Kidney capillary endothelial cell (primary cell): Measurements from ENCODE around the gene RNF111.

Experiments used
- DNase-seq: peaks from one replicate; pipeline ENCODE4 v3.0.0-alpha.2; 2018; ENCODE audit warnings: low spot score

Gene RNF111

GRCh38 chr15:58987491-58988005 lies at the start of gene RNF111:
TSS of gene RNF111 (plus strand) at chr15:58987663. CDS start at chr15:59030823, 43,160 bp downstream.
- DNase-seq, result peak; percentile 93

GRCh38 chr15:58947179-58947578 lies 40.3 kb upstream of the RNF111 start:
- DNase-seq, result peak; percentile 29

DNA sequence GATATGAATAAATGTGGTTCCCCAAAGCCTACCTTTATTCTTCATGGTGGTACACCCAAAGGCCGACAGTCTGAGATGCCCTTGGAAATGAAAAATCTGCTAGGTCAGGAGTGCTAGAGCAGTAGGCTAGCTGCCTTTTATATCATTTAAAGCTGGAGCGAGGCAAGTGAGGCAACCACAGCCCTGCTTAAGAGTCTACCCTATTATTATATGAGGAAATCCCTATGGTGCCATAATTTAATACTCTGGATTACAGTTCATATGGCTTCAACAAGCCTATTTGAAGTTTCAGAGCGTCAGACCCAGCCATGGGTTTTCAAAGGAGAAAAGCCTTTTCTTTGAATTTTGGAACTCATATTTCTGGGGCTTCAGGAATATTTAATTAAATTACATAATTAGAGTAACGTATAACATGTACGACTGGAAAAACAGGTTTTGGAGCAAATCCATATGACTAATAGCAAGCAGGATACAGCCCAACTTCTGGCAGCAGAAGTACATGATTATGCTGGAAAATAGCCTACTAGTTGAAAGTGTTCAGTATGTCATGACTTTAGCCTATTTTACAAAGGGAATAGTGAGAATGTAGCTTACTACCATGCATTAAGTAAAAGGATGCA lies 36.0 kb upstream of the RNF111 start:
- DNase-seq, result peak; percentile 16

DNA sequence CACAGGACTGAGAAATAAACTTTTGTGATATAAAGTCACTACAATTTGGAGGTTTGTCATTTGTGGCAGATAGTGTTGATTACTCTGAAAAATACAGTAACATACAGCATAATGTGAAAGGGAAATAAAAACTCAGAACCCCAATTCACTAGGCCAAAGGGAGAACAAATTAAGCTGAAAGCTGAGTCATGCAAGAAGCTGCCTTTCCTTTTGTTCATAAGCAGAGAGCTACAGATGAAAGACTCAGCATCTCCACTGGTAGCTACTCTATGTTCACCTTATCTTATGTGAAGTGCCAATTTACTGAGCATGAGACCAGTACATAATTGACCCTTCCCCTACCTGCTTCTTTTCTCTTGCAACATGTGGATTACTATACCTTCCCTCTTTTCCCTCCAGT lies 34.7 kb upstream of the RNF111 start:
- no peak for DNase-seq

DNA sequence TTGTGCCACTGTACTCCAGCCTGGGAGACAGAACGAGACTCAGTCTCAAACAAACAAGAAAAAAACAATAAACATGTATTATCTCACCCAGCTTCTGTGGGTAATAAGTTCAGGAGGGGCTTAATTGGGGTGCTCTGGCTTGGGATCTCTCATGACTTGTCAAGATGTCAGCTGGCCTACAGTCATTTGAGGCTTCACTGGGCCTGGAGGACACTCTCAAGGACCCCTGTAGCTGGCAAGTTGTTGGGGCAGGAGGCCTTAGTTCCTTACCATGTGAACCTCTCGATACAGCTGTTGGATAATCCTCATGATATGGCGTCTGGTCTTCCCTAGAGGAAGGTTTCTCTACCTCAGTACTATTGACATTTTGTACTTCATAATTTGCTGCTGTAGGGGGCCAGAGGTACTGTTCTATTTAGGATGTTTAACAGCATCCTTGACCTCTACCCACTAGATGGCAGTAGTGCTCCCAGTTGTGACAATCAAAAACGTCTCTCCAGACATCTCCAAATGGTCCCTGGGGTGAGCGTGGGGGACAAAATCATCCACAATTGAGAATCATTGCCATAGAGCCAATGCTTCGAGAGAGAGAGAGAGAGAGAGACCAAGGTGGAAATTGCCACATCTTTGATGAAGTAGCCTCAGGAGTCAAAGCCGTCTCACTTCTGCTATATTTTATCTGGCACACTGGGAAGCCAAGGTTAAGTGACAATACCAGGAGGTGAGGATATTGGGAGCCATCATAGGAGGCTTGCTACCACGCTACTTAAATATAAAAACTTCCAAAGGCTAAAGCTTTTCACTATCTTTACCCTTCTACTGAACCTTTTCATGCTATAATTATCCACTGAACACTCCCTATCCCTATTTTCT lies 30.1 kb upstream of the RNF111 start:
- peak; percentile 57 for DNase-seq

GRCh38 chr15:58958811-58959210 lies 28.7 kb upstream of the RNF111 start:
- no peak for DNase-seq

DNA sequence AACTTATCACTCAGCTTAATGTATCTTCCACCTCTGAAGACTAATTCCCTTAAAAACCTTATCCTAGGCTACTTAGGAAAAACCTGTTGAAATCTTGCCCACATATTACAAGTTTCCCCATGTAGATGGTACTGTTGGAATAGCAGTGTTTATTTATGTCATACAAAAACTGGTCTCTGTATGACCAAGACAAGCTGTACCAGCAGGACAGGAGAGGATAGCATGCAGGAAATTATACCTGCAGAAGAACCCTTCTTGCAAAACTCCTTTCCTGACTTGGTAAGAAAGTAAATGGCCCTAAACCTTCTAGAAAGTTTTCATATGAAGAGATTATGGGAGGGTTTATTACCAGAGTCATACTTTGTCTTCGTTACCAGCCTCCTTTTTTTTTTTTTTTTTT lies 25.3 kb upstream of the RNF111 start:
- DNase-seq, result no peak

DNA sequence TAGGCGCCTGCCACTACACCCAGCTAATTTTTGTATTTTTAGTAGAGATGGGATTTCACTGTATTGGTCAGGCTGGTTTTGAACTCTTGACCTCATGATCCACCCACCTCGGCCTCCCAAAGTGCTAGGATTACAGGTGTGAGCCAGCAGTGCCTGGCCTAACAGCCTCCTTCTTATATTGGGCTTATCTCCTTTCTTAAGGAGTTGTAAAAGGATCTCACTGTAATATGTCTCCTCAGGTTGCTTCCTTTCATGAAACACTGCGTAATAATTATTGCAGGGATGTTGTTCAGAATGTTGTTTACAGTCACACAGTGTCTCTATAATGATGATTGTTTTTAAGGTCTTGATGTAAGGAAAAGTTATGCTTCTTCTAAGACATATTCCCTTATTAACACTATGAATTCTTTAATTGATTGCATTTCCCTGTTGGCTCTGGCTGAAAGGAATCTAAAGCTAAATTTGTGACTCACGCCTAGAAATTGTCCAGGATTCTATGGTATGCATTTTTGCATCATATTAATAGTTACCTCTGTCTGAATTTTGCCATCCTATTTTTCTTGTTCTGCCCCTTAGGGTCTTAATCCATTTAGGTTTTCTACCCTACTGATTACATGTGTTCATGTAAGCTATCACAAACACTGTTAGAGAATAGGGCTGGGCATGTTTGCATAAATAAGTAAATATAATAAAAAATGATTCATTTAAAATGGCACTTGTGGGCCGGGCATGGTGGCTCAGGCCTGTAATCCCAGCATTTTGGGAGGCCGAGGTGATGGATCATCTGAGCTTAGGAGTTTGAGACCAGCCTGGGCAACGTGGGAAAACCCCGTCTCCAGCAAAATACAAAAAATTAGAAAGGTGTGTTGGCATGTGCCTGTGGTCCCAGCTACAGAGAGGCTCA lies 24.5 kb upstream of the RNF111 start:
- no peak for DNase-seq

GRCh38 chr15:58966698-58967097 lies 20.8 kb upstream of the RNF111 start:
- no peak for DNase-seq

GRCh38 chr15:58967479-58967878 lies 20.0 kb upstream of the RNF111 start:
- DNase-seq, result no peak

DNA sequence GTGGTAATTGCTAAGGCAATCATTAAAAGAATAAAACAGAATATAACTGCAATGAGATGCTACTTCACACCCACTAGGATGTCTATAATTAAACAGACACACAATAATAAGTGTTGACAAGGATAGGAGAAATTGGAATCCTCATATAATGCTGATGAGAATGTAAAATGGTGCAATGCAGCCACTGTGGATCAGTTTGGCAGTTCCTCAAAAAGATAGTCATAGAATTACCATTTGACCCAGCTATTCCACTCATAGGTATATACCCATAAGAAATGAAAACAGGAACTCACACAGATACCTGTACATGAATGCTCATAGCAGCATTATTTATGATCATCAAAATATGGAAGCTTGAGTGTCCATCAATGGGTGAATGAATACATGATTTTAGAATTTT lies 9.6 kb upstream of the RNF111 start:
- no peak for DNase-seq

- peak; percentile 49 for DNase-seq
These were observed 7.0 kb upstream of the RNF111 start for GRCh38 chr15:58980351-58980939.

DNA sequence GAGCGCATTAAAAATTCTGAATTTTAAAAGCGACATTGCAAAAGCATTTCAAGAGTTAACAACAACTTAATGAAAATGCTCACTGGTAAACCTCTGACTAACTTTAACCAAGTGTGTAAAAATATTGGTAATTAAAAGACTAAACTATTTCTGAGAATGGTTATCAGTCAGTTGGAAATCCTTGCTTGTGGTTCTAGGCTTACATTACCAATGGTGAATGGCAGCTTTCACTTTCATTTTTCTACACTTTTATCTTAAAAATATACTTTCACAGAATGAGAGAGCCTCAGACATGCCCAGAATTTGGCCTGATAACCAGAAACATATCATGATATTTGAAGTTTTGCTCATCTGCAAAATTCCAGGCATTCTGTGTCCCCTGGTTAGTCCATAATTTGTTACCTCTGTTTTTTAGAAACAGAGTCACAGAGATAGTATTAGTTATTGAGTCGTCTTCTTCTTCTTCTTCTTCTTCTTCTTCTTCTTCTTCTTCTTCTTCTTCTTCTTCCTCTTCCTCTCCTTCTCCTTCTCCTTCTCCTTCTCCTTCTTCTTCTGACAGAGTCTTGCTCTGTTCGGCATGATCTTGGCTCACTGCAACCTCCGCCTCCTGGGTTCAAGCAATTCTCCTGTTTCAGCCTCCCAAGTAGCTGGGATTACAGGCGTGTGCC lies 5.5 kb upstream of the RNF111 start:
- no peak for DNase-seq

- no peak for DNase-seq
These were observed 4.2 kb upstream of the RNF111 start for GRCh38 chr15:58983261-58983660.

DNA sequence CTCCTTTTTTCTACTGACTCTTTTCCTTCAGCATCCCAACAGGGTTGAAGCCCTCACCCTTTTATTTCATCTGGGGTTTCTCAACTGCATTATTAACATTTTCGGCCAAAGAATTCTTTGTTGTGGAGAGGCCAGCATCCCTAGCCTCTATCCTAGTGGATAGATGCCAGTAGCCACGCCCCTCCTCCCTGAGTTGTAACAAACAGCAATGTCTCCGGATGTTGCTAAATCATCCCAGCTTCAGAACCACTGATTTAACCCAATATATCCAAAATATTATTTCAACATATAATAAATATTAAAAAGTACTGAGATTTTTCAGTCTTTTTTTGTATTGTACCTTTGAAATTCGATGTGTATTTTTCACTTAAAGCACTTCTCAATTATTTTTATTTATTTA lies 2.0 kb upstream of the RNF111 start:
- DNase-seq, result no peak

- DNase-seq, result no peak
These were observed 427 bp upstream of the RNF111 start for GRCh38 chr15:58987036-58987435.

DNA sequence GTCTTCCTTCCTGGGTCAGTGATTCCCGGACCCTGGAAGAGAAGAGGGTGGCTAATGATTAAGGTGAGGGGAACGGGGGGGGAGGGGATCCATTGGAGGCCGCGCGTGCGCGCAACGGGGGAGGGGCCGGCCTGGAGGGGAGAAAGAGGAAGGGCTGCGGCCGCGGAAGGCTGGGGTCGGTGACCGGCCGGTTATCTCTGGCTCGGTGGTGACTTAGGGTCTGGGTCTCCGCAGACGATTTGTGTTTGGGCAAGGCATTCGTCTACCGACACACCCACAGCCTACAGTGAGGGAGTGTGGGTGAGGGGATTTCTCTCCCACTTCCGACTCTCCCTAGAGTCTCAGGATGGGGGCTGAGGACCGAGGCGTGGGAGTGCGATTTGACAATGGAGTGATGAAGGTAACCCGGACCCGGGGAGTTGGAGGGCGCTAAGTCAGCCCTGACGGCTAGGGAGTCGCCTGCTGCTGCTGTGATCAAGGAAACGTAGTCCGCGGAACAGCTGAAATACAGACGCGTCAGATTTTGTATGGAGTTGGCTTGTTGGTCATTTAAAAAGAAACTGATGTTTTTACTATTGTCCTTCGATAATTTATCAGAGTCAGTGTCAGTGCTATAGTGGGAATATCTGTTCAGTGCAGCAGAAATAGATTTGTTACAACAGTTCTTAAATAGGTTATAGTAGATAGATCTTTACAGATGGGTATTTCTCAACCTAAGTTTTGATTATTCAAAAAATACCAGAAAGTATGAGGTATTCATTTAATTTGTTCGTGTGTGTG lies 733 bp downstream of the RNF111 start:
- peak; percentile 45 for DNase-seq

GRCh38 chr15:58992181-58992580 lies 4.7 kb downstream of the RNF111 start:
- no peak for DNase-seq

GRCh38 chr15:58994906-58995453 lies 7.5 kb downstream of the RNF111 start:
- DNase-seq, result no peak

DNA sequence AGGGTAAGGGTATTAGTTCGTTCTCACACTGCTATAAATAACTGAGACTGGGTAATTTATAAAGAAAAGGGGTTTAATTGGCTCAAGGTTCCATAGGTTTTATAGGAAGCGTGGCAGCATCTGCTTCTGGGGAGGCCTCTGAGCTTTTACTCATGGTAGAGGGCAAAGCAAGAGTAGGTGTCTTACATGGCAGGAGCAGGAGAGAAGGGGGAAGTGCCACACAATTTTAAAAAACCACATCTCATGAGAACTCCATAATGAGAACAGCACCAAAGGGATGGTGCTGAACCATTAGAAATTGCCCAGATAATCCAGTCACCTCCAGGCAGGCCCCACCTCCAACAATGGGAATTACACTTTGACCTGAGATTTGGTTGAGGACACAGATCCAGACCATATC lies 12.2 kb downstream of the RNF111 start:
- DNase-seq, result no peak
